Measurements from ENCODE around the gene PSD4. TPM values are rescaled to one million over a fixed set of nuclear protein-coding genes. Genes with fewer than 3 reads are reported as not detected.

PSD4 gene
- total RNA-seq, 2 experiments from 2014 or later = 329 to 335 TPM

GRCh38 chr2:113211226-113212105, 37.7 kb downstream of the PSD4 start:
- no peaks in the 10 kb centered on the region for H3K36me3 Mint-ChIP-seq (ENCODE audit: low read depth)
- peaks cover 10% of the 10 kb centered on the region for H3K4me1 Mint-ChIP-seq
- no peak overlapping the region for H3K4me3 Mint-ChIP-seq
- POLR2A ChIA-PET = no interaction called here
- no peaks in the 10 kb centered on the region for H3K27me3 Mint-ChIP-seq
- H3K27ac Mint-ChIP-seq = no peak overlapping the region
- no peaks in the 10 kb centered on the region for H3K9me3 Mint-ChIP-seq
- CTCF ChIA-PET = interaction anchor here (2.3 kb wide), 1 partner anchor 11 kb away, joined by 13 read pairs; no protein-coding TSS in a partner anchor
- DNase-seq = no peak

DNA sequence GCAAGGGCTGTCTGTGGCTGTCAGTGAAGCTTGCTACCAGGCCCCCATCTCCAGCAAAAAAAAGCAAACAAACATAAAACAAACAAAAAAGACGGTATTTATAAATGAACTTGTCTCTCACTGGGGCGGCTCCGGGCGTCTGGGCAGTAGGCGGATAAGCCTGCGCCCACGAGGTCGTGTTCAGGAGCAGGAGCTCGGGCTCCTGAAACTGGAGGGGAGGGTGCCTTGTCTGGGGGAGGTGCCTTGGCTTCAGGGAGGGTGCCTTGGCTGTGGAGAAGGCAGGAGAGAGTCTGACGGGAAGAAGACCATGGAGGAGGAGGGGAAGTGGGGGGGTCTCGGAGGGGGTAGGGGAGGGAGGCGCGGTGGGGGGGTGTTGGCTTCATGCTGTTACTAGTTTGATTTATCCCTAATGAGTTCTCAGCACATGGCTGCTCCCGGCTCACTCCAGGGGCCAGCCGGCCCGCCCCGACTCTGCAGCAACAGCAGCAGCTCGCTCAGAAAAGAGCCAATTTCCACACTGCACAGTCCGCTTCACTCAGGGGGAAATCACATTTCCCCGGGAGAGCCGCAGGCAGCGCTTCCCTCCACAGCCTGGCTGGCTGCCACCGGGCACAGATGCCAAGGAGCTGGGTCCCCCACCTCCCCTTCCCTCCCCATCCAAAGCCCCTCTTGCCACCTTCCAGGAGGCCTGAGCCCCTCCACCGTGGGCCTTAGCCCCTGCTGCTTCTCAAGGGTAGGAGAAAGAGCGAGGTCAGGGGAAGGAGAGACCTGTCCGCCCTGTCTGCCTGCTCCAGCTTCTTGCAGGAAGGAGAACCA, 38.7 kb downstream of the PSD4 start:
- no peak overlapping the region for H3K27ac Mint-ChIP-seq
- H3K4me3 Mint-ChIP-seq = no peak overlapping the region
- H3K4me1 Mint-ChIP-seq = peaks cover 16% of the 10 kb centered on the region
- POLR2A ChIA-PET = no interaction called here
- no peaks in the 10 kb centered on the region for H3K9me3 Mint-ChIP-seq
- no peaks in the 10 kb centered on the region for H3K36me3 Mint-ChIP-seq (ENCODE audit: low read depth)
- H3K27me3 Mint-ChIP-seq = no peaks in the 10 kb centered on the region
- CTCF ChIA-PET = interaction anchor here (2.3 to 2.4 kb wide), 2 partner anchors 10 to 28 kb away, joined by 5 to 13 read pairs; no protein-coding TSS in a partner anchor
- DNase-seq = no peak

DNA sequence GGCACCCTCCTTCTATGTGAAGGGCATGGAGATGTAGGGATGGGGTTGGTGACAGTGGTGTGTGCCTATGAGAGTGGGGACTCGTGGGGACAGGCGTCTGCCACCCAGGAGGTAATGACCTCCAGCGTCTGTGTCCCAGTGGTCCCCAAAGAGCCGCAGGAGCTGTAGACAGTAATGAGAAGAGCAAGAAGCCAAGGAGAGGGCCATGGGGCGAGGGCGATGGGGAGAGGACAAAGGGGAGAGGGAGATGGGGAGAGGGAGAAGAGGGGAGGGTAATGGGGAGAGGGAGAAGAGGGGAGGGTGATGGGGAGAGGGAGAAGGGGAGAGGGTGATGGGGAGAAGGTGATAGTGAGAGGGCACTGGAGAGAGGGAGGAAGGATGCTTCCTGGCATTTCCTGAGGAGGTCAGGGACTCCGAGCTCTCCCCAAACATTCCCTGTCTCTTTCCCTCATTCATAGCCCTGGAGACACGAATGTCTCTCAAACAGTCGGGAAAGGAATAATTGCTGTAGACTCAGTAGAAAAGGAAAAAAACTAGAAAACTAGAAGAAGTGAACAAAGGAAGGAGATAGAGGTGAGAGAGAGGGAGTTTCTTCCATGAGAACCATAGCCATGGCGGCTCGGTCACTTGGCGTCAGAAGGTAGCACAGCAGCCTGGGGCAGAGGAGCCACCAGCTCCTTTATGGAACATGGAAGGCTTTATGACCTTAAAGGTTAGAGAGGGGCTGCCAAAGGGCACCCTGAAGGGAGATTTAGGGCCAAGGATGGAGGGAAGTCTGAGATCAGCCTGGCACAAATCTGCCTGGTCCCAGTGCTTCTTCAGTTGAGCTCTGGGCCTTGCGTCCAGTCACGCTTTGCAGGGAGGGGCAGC, 39.5 kb downstream of the PSD4 start:
- Mint-ChIP-seq H3K27ac (no peak overlapping the region), H3K4me1 (peaks cover 24% of the 10 kb centered on the region), H3K36me3 (ENCODE audit: low read depth) (no peaks in the 10 kb centered on the region), H3K9me3 (no peaks in the 10 kb centered on the region), H3K4me3 (no peak overlapping the region), H3K27me3 (no peaks in the 10 kb centered on the region)
- ChIA-PET CTCF (interaction anchor here (0.9 to 2.4 kb wide), 5 partner anchors 9 to 27 kb away, joined by 3 to 13 read pairs (median 4); no protein-coding TSS in a partner anchor), POLR2A (no interaction called here)
- no peak for DNase-seq

GRCh38 chr2:113214141-113214540, 40.4 kb downstream of the PSD4 start:
- no peaks in the 10 kb centered on the region for H3K27me3 Mint-ChIP-seq
- H3K36me3 Mint-ChIP-seq (ENCODE audit: low read depth) = no peaks in the 10 kb centered on the region
- CTCF ChIA-PET = interaction anchor here (0.9 to 2.4 kb wide), 4 partner anchors 10 to 26 kb away, joined by 3 to 5 read pairs (median 4); no protein-coding TSS in a partner anchor
- DNase-seq = no peak
- no peak overlapping the region for H3K4me3 Mint-ChIP-seq
- H3K9me3 Mint-ChIP-seq = no peaks in the 10 kb centered on the region
- POLR2A ChIA-PET = no interaction called here
- peaks cover 28% of the 10 kb centered on the region for H3K4me1 Mint-ChIP-seq
- peak overlapping the region; percentile 4 for H3K27ac Mint-ChIP-seq

DNA sequence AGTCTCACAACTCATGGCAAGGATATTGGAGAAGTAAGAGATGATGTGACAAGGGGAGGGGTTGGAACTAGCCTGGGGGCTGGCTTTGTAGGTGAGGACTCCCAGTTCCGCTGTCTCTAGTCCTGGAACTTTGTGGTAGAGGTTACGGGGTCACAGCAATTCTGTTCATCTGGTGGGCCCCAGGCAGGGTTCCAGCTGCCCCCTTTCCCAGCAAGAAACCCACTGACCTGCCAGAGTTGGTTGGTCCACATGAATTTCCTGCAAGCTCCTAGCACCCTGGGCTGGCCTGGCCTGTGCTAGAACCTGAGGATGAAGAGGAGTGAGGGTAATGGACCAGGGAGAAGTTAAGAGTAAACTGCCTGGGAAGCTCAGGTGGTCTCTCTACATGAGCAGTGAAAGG, 41.3 kb downstream of the PSD4 start:
- H3K36me3 Mint-ChIP-seq (ENCODE audit: low read depth) = no peaks in the 10 kb centered on the region
- H3K4me3 Mint-ChIP-seq = no peak overlapping the region
- no peaks in the 10 kb centered on the region for H3K9me3 Mint-ChIP-seq
- CTCF ChIA-PET = interaction anchor here (2.4 kb wide), 1 partner anchor 25 kb away, joined by 5 read pairs; no protein-coding TSS in a partner anchor
- POLR2A ChIA-PET = no interaction called here
- no peaks in the 10 kb centered on the region for H3K27me3 Mint-ChIP-seq
- H3K4me1 Mint-ChIP-seq = peaks cover 32% of the 10 kb centered on the region
- H3K27ac Mint-ChIP-seq = peak overlapping the region; percentile 80
- no peak for DNase-seq

GRCh38 chr2:113216321-113216720, 42.5 kb downstream of the PSD4 start:
- H3K36me3 Mint-ChIP-seq (ENCODE audit: low read depth) = no peaks in the 10 kb centered on the region
- no peak overlapping the region for H3K4me3 Mint-ChIP-seq
- H3K27me3 Mint-ChIP-seq = no peaks in the 10 kb centered on the region
- no peak for DNase-seq
- POLR2A ChIA-PET = no interaction called here
- CTCF ChIA-PET = interaction anchor here (1.0 to 1.6 kb wide), 7 partner anchors 11 to 175 kb away, joined by 3 to 8 read pairs (median 5); no protein-coding TSS in a partner anchor
- peaks cover 32% of the 10 kb centered on the region for H3K4me1 Mint-ChIP-seq
- no peaks in the 10 kb centered on the region for H3K9me3 Mint-ChIP-seq
- no peak overlapping the region for H3K27ac Mint-ChIP-seq

DNA sequence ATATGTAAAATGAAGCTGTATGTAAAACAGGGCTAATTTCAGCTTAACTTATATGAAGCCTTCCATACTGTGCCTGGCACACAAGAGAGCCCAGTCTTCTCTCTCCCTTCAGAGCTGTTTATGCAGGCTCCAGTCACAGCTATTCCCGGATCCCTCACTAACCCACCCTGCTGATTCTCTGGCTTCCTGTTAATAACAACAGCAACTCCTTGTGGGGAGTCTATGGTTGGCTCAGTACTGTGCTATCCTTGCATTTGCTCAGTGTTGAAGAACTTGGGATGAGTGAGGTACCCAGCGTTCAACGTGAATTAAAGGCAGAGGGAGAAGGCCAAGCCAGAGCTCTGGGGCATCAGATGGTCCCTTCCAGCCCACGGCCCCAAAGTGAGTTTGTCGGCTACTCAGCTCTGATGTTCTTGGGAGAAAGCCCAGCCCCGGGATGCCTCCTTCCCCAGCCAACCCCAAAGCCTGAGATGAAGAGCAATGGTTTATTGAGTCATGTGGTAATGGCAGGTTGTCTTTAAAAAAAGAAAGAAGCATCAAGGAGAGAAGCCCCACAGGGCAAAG, 43.2 kb downstream of the PSD4 start:
- POLR2A ChIA-PET = no interaction called here

DNA sequence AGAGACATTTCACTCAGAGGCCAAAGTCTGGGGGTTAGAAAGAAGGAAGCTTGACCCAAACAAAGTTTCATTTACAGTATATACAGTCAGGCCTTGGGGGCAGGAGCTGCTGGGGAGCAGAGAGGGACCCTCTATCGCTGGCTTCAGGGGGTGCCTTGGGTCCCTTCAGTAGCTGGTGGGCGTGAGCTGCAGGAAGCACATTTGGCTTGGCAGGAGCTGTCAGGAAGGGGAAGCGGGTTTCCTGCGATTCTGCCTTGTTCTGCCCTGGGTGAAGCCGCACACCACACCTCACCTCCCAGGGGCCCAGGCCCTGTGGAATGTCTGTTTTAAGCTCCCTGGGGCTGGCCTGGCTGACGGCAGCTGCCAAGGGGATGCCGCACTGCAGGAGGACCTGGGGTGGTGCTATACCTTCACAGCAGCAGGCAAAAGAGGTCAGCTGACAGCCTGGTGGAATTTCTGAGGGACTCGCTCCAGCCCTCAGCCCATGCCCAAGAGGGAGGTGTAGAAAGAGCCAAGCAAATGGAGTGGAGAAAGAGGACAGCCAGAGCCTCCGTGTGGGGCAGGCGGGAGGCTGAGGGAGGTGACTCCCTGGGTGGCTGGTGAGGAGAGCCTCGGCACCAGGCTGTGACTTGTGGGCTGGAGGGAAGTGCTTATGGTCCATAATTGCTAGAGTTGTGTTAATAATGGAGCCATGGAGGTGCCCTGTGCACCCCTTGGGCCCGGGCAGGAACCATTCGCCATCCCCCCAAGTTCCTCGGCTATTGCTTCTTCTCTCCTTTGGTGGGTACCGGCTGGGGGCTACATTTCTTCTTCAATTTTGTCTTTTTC, 43.9 kb downstream of the PSD4 start:
- peak overlapping the region; percentile 60 for H3K27ac Mint-ChIP-seq

More for the DNA sequence above, 43.2 kb downstream of the PSD4 start:
- no peak overlapping the region for H3K27ac Mint-ChIP-seq
- CTCF ChIA-PET = interaction anchor here (0.8 to 1.6 kb wide), 11 partner anchors 10 to 174 kb away, joined by 3 to 8 read pairs (median 4); no protein-coding TSS in a partner anchor
- no peaks in the 10 kb centered on the region for H3K9me3 Mint-ChIP-seq
- peaks cover 3% of the 10 kb centered on the region for H3K27me3 Mint-ChIP-seq
- H3K4me1 Mint-ChIP-seq = peaks cover 32% of the 10 kb centered on the region
- DNase-seq = no peak
- no peak overlapping the region for H3K4me3 Mint-ChIP-seq
- no peaks in the 10 kb centered on the region for H3K36me3 Mint-ChIP-seq (ENCODE audit: low read depth)

DNA sequence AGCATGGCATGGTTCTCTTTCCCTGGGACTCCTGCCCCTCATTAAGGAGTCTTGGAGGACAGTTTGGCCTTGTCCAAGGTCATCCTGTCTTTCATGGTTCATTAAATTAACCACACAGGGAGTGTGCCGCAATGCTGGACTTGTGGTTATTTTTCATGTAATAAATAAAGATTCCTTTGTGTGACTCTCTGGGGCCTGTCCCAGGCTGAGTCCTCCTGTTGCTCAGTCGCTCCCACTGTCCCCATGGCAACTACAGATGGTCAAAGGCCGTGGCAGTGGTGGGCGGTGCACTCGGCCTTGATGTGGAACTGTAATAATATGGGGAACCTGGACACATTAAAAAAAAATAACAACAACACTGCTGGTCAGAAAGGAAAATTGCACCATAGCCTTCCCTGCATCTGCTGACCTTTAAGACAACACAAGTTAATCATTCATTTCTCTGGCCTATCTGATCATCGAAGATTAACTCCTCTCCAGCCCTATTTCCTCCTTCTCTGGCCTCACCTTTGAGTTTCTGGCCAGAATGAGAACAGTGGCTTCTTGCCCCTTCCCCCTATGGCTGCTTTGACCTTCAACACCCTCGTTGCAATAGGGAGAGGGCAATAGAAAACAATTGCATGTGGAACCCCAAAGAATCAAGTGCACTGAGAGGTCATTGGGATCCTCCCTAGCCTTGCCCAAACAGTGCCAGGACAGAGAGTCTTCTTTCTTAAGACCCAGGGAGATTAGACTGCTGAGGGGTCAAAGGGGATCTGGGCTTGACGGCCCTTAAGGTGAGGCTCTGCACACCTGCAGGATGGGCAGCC, 44.7 kb downstream of the PSD4 start:
- H3K27ac Mint-ChIP-seq = no peak overlapping the region
- POLR2A ChIA-PET = no interaction called here

More for the DNA sequence above, 43.9 kb downstream of the PSD4 start:
- H3K36me3 Mint-ChIP-seq (ENCODE audit: low read depth) = no peaks in the 10 kb centered on the region
- peaks cover 3% of the 10 kb centered on the region for H3K27me3 Mint-ChIP-seq
- CTCF ChIA-PET = interaction anchor here (0.8 to 1.6 kb wide), 8 partner anchors 10 to 173 kb away, joined by 3 to 8 read pairs (median 4); no protein-coding TSS in a partner anchor
- no peaks in the 10 kb centered on the region for H3K9me3 Mint-ChIP-seq
- DNase-seq = no peak
- peaks cover 32% of the 10 kb centered on the region for H3K4me1 Mint-ChIP-seq
- H3K4me3 Mint-ChIP-seq = no peak overlapping the region
- POLR2A ChIA-PET = no interaction called here

DNA sequence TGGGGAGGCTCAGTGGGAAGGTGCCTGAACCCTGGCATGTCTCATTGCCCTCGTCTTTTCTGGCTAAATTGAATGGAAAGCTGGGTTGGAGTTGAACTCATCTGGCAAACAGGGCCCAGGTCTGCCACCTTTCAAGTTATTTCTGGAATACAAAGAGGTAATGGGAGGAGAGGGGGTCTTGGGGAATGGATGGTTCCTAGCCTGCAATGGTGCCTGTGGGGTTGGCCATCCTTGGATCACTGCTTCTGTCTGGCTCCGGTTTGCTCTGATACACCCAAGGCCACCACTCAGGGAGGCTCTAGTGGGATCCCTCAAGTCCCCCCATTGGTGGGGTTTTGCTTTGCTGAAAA, 45.3 kb downstream of the PSD4 start:
- H3K27ac Mint-ChIP-seq = no peak overlapping the region
- no peaks in the 10 kb centered on the region for H3K9me3 Mint-ChIP-seq
- ChIA-PET CTCF (interaction anchor here (1.3 to 1.6 kb wide), 3 partner anchors 16 to 20 kb away, joined by 3 to 4 read pairs (median 4); no protein-coding TSS in a partner anchor), POLR2A (no interaction called here)
- peaks cover 3% of the 10 kb centered on the region for H3K27me3 Mint-ChIP-seq
- no peak overlapping the region for H3K4me3 Mint-ChIP-seq
- no peak for DNase-seq
- peaks cover 30% of the 10 kb centered on the region for H3K4me1 Mint-ChIP-seq
- no peaks in the 10 kb centered on the region for H3K36me3 Mint-ChIP-seq (ENCODE audit: low read depth)

More for the DNA sequence above, 44.7 kb downstream of the PSD4 start:
- Mint-ChIP-seq H3K36me3 (ENCODE audit: low read depth) (no peaks in the 10 kb centered on the region), H3K9me3 (no peaks in the 10 kb centered on the region), H3K4me1 (peaks cover 32% of the 10 kb centered on the region), H3K27me3 (peaks cover 3% of the 10 kb centered on the region), H3K4me3 (no peak overlapping the region)
- no peak for DNase-seq
- CTCF ChIA-PET = interaction anchor here (0.8 to 1.6 kb wide), 4 partner anchors 17 to 126 kb away, joined by 3 to 4 read pairs (median 4); no protein-coding TSS in a partner anchor

DNA sequence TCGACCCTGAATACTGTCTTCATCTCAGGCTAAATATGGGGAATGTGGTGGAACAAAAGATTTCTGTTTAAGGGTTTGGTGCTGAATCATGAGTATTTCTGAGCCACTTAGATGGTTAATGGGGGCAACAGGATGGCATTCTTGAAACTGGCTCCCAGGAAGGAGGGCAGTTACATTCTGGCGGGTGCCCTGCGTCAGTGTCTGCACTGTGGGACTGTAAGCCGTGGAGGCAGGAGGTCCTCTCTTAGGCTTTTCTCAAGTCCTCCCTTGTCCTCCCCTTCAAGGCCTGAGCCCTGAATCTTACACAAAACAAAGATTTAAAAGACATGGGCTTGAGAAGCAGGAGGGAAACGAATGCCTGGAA, 45.7 kb downstream of the PSD4 start:
- POLR2A ChIA-PET = no interaction called here
- no peak overlapping the region for H3K4me3 Mint-ChIP-seq
- CTCF ChIA-PET = interaction anchor here (0.5 to 1.6 kb wide), 6 partner anchors 15 to 116 kb away, joined by 3 to 4 read pairs (median 4); no protein-coding TSS in a partner anchor
- H3K27ac Mint-ChIP-seq = no peak overlapping the region
- H3K4me1 Mint-ChIP-seq = peaks cover 26% of the 10 kb centered on the region
- DNase-seq = no peak
- no peaks in the 10 kb centered on the region for H3K36me3 Mint-ChIP-seq (ENCODE audit: low read depth)
- H3K27me3 Mint-ChIP-seq = peaks cover 3% of the 10 kb centered on the region
- no peaks in the 10 kb centered on the region for H3K9me3 Mint-ChIP-seq
